Endothelial cell of umbilical vein (primary cell): ENCODE data around the gene COG5. TPM values are rescaled to one million over a fixed set of nuclear protein-coding genes. Genes with fewer than 3 reads are reported as not detected.

Source experiments
- BruUV-seq: library from RNA; stranded (reverse); fragments of 400-500 nt; replicated peaks from 2 replicates; lab custom pipeline; 2021; lab: Mats Ljungman, UMichigan
- CTCF ChIA-PET: fragments of 300-600, 350-600 bp; sonication (Branson Sonifier 250); formaldehyde crosslinking; loops from one replicate; lab custom pipeline; 2021; ENCODE audit warnings: antibody characterized with exemption, inconsistent platforms; lab: Charles Lee
- POLR2A ChIA-PET: fragments of 300-600, 350-600 bp; sonication (Branson Sonifier 250); formaldehyde crosslinking; loops from one replicate; lab custom pipeline; 2021; ENCODE audit warnings: antibody characterized with exemption, inconsistent platforms; lab: Charles Lee
- DNase-seq: peaks from one replicate; pipeline ENCODE4 v3.0.0-alpha.2; 2011; ENCODE audit warnings: low read depth, low spot score
- FAIRE-seq: peaks from 2 replicates; lab custom pipeline; 2011; peaks lifted over from hg19 to GRCh38; lab: Jason Lieb, UNC
- H2AFZ ChIP-seq: 2 replicates; pipeline ENCODE4 v1.6.0; 2012; ENCODE audit warnings: low read depth, low read length, control low read depth, inconsistent platforms
- H3K27ac ChIP-seq: 2 replicates; pipeline ENCODE4 v1.5.1; 2011; ENCODE audit warnings: low read depth, mild to moderate bottlenecking, control low read depth, low read length, moderate library complexity; ENCODE audit not compliant: insufficient read depth
- H3K27me3 ChIP-seq, 2 experiments: 2 replicates each; pipeline versions ENCODE4 v1.6.0 to v1.6.1; 2011; ENCODE audit warnings: low read length in 2 of 2, mixed read lengths in 1 of 2; ENCODE audit not compliant: control insufficient read depth in 2 of 2, insufficient read depth in 2 of 2
- H3K36me3 ChIP-seq, 2 experiments: 2 replicates in 1 of 2; 3 replicates in 1 of 2; pipeline ENCODE4 v1.5.1; 2011; ENCODE audit warnings: low read length in 2 of 2, mild to moderate bottlenecking in 1 of 2, moderate library complexity in 1 of 2; ENCODE audit not compliant: control insufficient read depth in 2 of 2, insufficient read depth in 2 of 2; ENCODE audit errors: extremely low read depth in 1 of 2
- H3K4me1 ChIP-seq: 3 replicates; pipeline ENCODE4 v1.5.1; 2011; ENCODE audit warnings: mild to moderate bottlenecking, low read length; ENCODE audit not compliant: control insufficient read depth, insufficient read depth; ENCODE audit errors: extremely low read depth
- H3K4me2 ChIP-seq: 2 replicates; pipeline ENCODE4 v1.6.1; 2011; ENCODE audit warnings: low read length, control low read depth, mixed read lengths; ENCODE audit not compliant: insufficient read depth
- H3K4me3 ChIP-seq, 3 experiments: fragments of 200-600 bp in 1 of 3; sonication (generic), shearing (Covaris generic) in 1 of 3; replicated peaks in 1 of 3; 2 replicates each; pipeline ENCODE4 v1.5.1; 2011 to 2016; ENCODE audit warnings: control low read depth in 3 of 3, low read length in 3 of 3, mild to moderate bottlenecking in 2 of 3, inconsistent platforms in 1 of 3, low read depth in 1 of 3, moderate library complexity in 1 of 3; ENCODE audit not compliant: insufficient read depth in 1 of 3
- H3K79me2 ChIP-seq: 2 replicates; pipeline ENCODE4 v1.6.0; 2012; ENCODE audit warnings: low read length, inconsistent platforms; ENCODE audit not compliant: control insufficient read depth, insufficient read depth
- H3K9ac ChIP-seq: replicated peaks from 2 replicates; pipeline ENCODE3; 2011; ENCODE audit warnings: low read length, control low read depth; ENCODE audit not compliant: insufficient read depth; ENCODE audit errors: extremely low read depth
- H3K9me1 ChIP-seq: replicated peaks from 3 replicates; pipeline ENCODE4 v1.6.0; 2011; ENCODE audit warnings: mild to moderate bottlenecking, low read length; ENCODE audit not compliant: control insufficient read depth, insufficient read depth; ENCODE audit errors: extremely low read depth
- H3K9me3 ChIP-seq: replicated peaks from 2 replicates; pipeline ENCODE4 v1.5.1; 2012; ENCODE audit warnings: low read length, inconsistent platforms; ENCODE audit not compliant: control insufficient read depth, insufficient read depth
- H4K20me1 ChIP-seq: replicated peaks from 2 replicates; pipeline ENCODE3; 2011; ENCODE audit warnings: mild to moderate bottlenecking, low read length; ENCODE audit not compliant: control insufficient read depth, insufficient read depth; ENCODE audit errors: extremely low read depth
- FOS ChIP-seq: IDR thresholded peaks from 2 replicates; pipeline ENCODE4 v1.6.1; 2011; ENCODE audit warnings: mild to moderate bottlenecking, low read length, moderate library complexity, borderline replicate concordance; ENCODE audit not compliant: insufficient read depth
- GATA2 ChIP-seq: IDR thresholded peaks from 2 replicates; pipeline ENCODE4 v1.7.0; 2011; ENCODE audit warnings: low read depth, mild to moderate bottlenecking, moderate library complexity, mixed read lengths, low read length; ENCODE audit not compliant: insufficient read length, insufficient read depth
- JUN ChIP-seq: IDR thresholded peaks from 2 replicates; pipeline ENCODE4 v1.6.1; 2011; ENCODE audit warnings: borderline replicate concordance, low read depth; ENCODE audit not compliant: insufficient read length, insufficient read depth
- POLR2A ChIP-seq: IDR thresholded peaks from 2 replicates; pipeline ENCODE4 v1.6.1; 2012; ENCODE audit warnings: low read depth, mild to moderate bottlenecking, control low read depth, low read length
- POLR2AphosphoS5 ChIP-seq: IDR thresholded peaks from 2 replicates; pipeline ENCODE4 v1.6.1; 2012; ENCODE audit warnings: low read depth, mild to moderate bottlenecking, control low read depth, low read length, moderate library complexity; ENCODE audit not compliant: insufficient read depth
- dilution Hi-C: fragments of 300-500 bp; cut with MboI; formaldehyde crosslinking; loops from one replicate; pipeline ENCODE4 v1.15.0; 2019; ENCODE audit warnings: low sequenced_read_pairs; ENCODE audit not compliant: extremely low pct_ligation_motif_present
- intact Hi-C: fragments of 100-400 bp; cut with micrococcal nuclease; formaldehyde crosslinking; loops from one replicate; pipeline ENCODE4 v1.10.0; 2022
- polyA plus RNA-seq, 4 experiments: library from polyadenylated mRNA; depleted of rRNA in 3 of 4; stranded (reverse) in 3 of 4; unstranded in 1 of 4; fragments of >200 nt; gene quantifications; 2 replicates each; pipeline versions ENCODE4 v1.2.1 to v1.2.3, GENCODE V29; 2011 to 2012; ENCODE audit warnings: missing spikeins in 1 of 4
- total RNA-seq: library from RNA; stranded (reverse); gene quantifications from 2 replicates; pipeline ENCODE4 v1.2.3, GENCODE V29; 2021

Gene COG5
- total and polyA plus RNA-seq, 2 donors (not counting 3 experiments of a cell fraction or from before 2014, with no cell fraction given), result 18.8 to 45.3 TPM

DNA sequence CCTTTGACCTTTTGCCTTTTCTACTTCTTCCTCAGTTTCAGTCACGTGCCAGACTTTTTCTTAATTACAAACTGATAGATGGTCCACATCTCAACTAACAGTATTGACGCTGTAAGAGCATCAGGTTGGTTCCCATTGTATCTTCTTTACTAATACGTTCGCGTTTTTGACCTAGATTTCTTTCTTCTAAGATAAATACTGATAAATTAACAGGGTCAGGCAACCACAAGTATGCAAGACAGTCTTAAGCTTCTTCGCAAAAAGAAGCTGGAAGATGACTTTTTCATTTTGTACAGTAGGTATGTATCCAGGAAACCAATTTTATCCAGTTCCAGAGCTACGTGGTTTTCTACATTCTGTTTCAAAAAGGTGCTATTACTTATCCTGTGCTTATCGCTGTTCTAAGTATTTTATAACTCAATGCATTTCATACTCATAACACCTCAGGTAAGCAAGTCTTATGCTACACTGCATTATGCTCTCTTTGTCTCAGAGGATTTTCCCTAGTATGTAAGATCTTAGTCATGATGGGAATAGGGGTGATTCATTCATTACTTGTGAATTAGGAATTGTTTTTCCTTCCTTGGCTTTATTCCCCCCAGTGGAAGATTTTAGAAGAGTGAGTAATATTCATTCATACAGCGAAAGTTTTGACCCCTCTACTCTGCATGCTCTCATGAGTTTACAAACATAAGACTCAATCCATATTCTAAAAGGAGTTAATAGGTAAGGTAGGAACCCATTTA is 1.0 kb upstream of the COG5 start:
- H3K4me1 ChIP-seq, result peaks cover 30% of the 10 kb centered on the region
- peak overlapping the region; percentile 78 for H3K9ac ChIP-seq
- DNase-seq (peak; percentile 82), FAIRE-seq (peak; percentile 76)
- BruUV-seq, result TSS peak; percentile 52
- H3K9me3 ChIP-seq, result no peaks in the 10 kb centered on the region
- peak overlapping the region; percentile 89 for H3K4me2 ChIP-seq
- H3K27ac ChIP-seq, result peak overlapping the region; percentile 91
- no peaks in the 10 kb centered on the region for H3K27me3 ChIP-seq
- no peaks in the 10 kb centered on the region for H3K36me3 ChIP-seq
- dilution Hi-C loops (no loop called here), intact Hi-C loops (loop anchor here (1.0 to 10.0 kb wide), 4 partner anchors 15 to 160 kb away; no protein-coding TSS in a partner anchor)
- no peaks in the 10 kb centered on the region for H4K20me1 ChIP-seq
- no peaks in the 10 kb centered on the region for H3K9me1 ChIP-seq
- peak overlapping the region; percentile 50 for H2AFZ ChIP-seq
- H3K4me3 ChIP-seq, result peak overlapping the region; percentile 87 to 99 (median 95)
- no peak for TF ChIP-seq POLR2AphosphoS5
- peak; percentile 94 for TF ChIP-seq FOS
- TF ChIP-seq GATA2, result no peak
- peak; percentile 16 for TF ChIP-seq POLR2A
- peak; percentile 86 for TF ChIP-seq JUN
- POLR2A ChIA-PET, result interaction anchor here (0.6 to 1.3 kb wide), 5 partner anchors 14 to 293 kb away, joined by 3 to 5 read pairs (median 3); partner anchors contain the start of gene CBLL1
- CTCF ChIA-PET, result interaction anchor here (0.8 to 3.0 kb wide), 7 partner anchors 11 to 161 kb away, joined by 3 to 10 read pairs (median 3); no protein-coding TSS in a partner anchor
- peaks cover 35% of the 10 kb centered on the region for H3K79me2 ChIP-seq
